HL-60 (cell line): ENCODE measurements around the gene SLC15A3.

Source experiments
- CTCF ChIP-seq: IDR thresholded peaks from one replicate; pipeline ENCODE4 v1.5.1; 2011; ENCODE audit warnings: low read length, control low read depth, inconsistent platforms; ENCODE audit not compliant: insufficient read depth
- TF ChIP-seq, protein P1 (sequence below): IDR thresholded peaks from 2 replicates; pipeline ENCODE4 v1.6.1; 2012; ENCODE audit warnings: low read depth; ENCODE audit not compliant: insufficient replicate concordance

DNA sequence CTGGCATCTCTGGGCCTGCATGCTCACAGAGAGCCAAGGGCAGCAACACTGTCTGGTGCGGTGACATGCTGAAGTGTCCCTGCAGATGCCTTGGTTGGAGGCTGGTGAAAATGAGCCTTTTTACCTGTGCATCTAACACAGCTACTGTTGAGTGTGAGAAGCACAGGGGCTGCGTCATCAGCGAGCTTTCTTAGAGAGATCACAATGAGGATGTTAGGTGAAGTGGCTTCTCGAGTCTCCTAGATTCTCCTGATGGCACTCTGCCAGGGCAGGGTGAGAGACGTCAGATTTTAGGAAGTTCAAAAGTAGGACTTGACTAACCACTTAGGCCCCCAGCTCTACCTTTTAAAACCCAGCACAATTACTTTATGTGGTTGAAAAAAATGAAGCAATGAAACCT, 3.6 kb upstream of the SLC15A3 start:
- TF ChIP-seq CTCF: no peak
- TF ChIP-seq, protein P1, sequence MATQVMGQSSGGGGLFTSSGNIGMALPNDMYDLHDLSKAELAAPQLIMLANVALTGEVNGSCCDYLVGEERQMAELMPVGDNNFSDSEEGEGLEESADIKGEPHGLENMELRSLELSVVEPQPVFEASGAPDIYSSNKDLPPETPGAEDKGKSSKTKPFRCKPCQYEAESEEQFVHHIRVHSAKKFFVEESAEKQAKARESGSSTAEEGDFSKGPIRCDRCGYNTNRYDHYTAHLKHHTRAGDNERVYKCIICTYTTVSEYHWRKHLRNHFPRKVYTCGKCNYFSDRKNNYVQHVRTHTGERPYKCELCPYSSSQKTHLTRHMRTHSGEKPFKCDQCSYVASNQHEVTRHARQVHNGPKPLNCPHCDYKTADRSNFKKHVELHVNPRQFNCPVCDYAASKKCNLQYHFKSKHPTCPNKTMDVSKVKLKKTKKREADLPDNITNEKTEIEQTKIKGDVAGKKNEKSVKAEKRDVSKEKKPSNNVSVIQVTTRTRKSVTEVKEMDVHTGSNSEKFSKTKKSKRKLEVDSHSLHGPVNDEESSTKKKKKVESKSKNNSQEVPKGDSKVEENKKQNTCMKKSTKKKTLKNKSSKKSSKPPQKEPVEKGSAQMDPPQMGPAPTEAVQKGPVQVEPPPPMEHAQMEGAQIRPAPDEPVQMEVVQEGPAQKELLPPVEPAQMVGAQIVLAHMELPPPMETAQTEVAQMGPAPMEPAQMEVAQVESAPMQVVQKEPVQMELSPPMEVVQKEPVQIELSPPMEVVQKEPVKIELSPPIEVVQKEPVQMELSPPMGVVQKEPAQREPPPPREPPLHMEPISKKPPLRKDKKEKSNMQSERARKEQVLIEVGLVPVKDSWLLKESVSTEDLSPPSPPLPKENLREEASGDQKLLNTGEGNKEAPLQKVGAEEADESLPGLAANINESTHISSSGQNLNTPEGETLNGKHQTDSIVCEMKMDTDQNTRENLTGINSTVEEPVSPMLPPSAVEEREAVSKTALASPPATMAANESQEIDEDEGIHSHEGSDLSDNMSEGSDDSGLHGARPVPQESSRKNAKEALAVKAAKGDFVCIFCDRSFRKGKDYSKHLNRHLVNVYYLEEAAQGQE: no peak
